ENCODE results near the gene PTCRA. TPM values are rescaled to one million over a fixed set of nuclear protein-coding genes. Genes with fewer than 3 reads are reported as not detected.
"Not testable (repeated sequence)": the region's sequence is repeated elsewhere in the genome, so short reads cannot be mapped to it uniquely, and the experiment has no call there.

Gene PTCRA
- total RNA-seq, 1 experiment from 2014 or later: not detected

DNA sequence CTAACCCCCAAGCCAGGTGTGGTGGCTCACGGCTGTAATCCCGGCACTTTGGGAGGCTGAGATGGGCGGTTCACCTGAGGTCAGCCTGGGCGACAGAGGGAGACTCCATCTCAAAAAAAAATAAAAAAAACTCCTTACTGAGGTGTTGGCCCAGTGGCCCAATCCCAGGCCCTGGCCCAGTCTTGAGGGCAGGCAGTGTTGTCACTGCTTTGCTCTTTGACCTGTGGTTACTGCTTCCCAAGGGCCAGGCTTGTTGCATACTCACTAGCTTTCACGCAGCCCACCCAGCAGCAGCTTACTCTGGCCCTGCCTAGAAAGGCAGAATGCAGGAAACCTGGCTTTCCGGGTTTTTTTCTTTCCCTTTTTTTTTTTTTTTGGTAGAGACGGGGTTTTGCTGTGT, 26.6 kb downstream of the PTCRA start:
- Histone ChIP-seq H3K9me3 (ENCODE audit: low read length) (no peaks in the 10 kb centered on the region), H2AFZ (ENCODE audit: low read length) (no peak overlapping the region), H3K79me2 (ENCODE audit: low read length) (no peaks in the 10 kb centered on the region), H3K4me2 (ENCODE audit: low read length) (no peak overlapping the region), H3K4me1 (ENCODE audit: insufficient read depth, low read length) (no peaks in the 10 kb centered on the region; the same call in 1 of the 2 replicates), H3K4me3 (ENCODE audit: low read length) (no peak overlapping the region), H3F3A (ENCODE audit: low read length, unreplicated experiment) (no peaks in the 10 kb centered on the region), H4K20me1 (ENCODE audit: low read length) (no peaks in the 10 kb centered on the region), H3K9me2 (replicated peaks; ENCODE audit: low read length) (no peaks in the 10 kb centered on the region), H3K27me3 (ENCODE audit: low read length) (no peaks in the 10 kb centered on the region), H3K36me3 (ENCODE audit: low read depth, low read length) (no peaks in the 10 kb centered on the region), H3K27ac (ENCODE audit: low read length) (no peak overlapping the region), H3K9ac (ENCODE audit: low read length) (no peak overlapping the region)
- BruUV-seq (replicated peaks): no TSS peak
- ChIA-PET POLR2A (ENCODE audit: unreplicated experiment) (no interaction called here), CTCF (interaction anchor here (0.6 kb wide), 1 partner anchor 609 kb away, joined by 3 read pairs; no protein-coding TSS in a partner anchor)
- no peak for ATAC-seq
- DNase-seq: no peak
- no peak for TF ChIP-seq EZH2phosphoT487 (IDR thresholded peaks at IDR 0.05; ENCODE audit: borderline replicate concordance, low read length)
- intact Hi-C loops (cut with micrococcal nuclease): no loop called here

GRCh38 chr6:42947950-42948349, 32.1 kb downstream of the PTCRA start:
- no peak overlapping the region for H3K4me3 ChIP-seq (ENCODE audit: low read length)
- DNase-seq (no peak), ATAC-seq (no peak)
- no peak for TF ChIP-seq EZH2phosphoT487 (IDR thresholded peaks at IDR 0.05; ENCODE audit: borderline replicate concordance, low read length)
- TF ChIP-seq EZH2 (IDR thresholded peaks at IDR 0.05; ENCODE audit: low read length, unreplicated experiment): no peak
- TF ChIP-seq, protein P1, sequence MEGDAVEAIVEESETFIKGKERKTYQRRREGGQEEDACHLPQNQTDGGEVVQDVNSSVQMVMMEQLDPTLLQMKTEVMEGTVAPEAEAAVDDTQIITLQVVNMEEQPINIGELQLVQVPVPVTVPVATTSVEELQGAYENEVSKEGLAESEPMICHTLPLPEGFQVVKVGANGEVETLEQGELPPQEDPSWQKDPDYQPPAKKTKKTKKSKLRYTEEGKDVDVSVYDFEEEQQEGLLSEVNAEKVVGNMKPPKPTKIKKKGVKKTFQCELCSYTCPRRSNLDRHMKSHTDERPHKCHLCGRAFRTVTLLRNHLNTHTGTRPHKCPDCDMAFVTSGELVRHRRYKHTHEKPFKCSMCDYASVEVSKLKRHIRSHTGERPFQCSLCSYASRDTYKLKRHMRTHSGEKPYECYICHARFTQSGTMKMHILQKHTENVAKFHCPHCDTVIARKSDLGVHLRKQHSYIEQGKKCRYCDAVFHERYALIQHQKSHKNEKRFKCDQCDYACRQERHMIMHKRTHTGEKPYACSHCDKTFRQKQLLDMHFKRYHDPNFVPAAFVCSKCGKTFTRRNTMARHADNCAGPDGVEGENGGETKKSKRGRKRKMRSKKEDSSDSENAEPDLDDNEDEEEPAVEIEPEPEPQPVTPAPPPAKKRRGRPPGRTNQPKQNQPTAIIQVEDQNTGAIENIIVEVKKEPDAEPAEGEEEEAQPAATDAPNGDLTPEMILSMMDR (conservative IDR thresholded peaks at IDR 0.05; ENCODE audit: low read depth, low read length): no peak
- intact Hi-C loops (cut with micrococcal nuclease): no loop called here
- H3K27me3 ChIP-seq (ENCODE audit: low read length): no peaks in the 10 kb centered on the region
- POLR2A ChIA-PET (ENCODE audit: unreplicated experiment): no interaction called here
- CTCF ChIA-PET: no interaction called here
- H3K4me1 ChIP-seq (ENCODE audit: insufficient read depth, low read length): no peaks in the 10 kb centered on the region
- no peaks in the 10 kb centered on the region for H3F3A ChIP-seq (ENCODE audit: low read length, unreplicated experiment)
- no peak overlapping the region for H2AFZ ChIP-seq (ENCODE audit: low read length)
- no peak overlapping the region for H3K9ac ChIP-seq (ENCODE audit: low read length)
- no TSS peak for BruUV-seq (replicated peaks)
- H3K36me3 ChIP-seq (ENCODE audit: low read depth, low read length): no peaks in the 10 kb centered on the region
- no peaks in the 10 kb centered on the region for H3K9me2 ChIP-seq (replicated peaks; ENCODE audit: low read length)
- H3K27ac ChIP-seq (ENCODE audit: low read length): no peak overlapping the region
- H3K4me2 ChIP-seq (ENCODE audit: low read length): no peak overlapping the region
- no peaks in the 10 kb centered on the region for H3K79me2 ChIP-seq (ENCODE audit: low read length)
- no peaks in the 10 kb centered on the region for H4K20me1 ChIP-seq (ENCODE audit: low read length)
- H3K9me3 ChIP-seq (ENCODE audit: low read length): no peaks in the 10 kb centered on the region

GRCh38 chr6:42952389-42952788, 36.5 kb downstream of the PTCRA start:
- BruUV-seq (replicated peaks): no TSS peak
- intact Hi-C loops (cut with micrococcal nuclease): no loop called here
- CTCF ChIA-PET: no interaction called here

GRCh38 chr6:42954405-42954804, 38.6 kb downstream of the PTCRA start:
- intact Hi-C loops (cut with micrococcal nuclease); H3K4me3 ChIP-seq (ENCODE audit: low read length); H3K79me2 ChIP-seq (ENCODE audit: low read length); H2AFZ ChIP-seq (ENCODE audit: low read length); H3F3A ChIP-seq (ENCODE audit: low read length, unreplicated experiment); H3K27me3 ChIP-seq (ENCODE audit: low read length); H3K9ac ChIP-seq (ENCODE audit: low read length); BruUV-seq (replicated peaks); H3K4me1 ChIP-seq (ENCODE audit: insufficient read depth, low read length); H3K4me2 ChIP-seq (ENCODE audit: low read length); ATAC-seq; CTCF ChIA-PET; H4K20me1 ChIP-seq (ENCODE audit: low read length); H3K9me3 ChIP-seq (ENCODE audit: low read length); DNase-seq; H3K27ac ChIP-seq (ENCODE audit: low read length); H3K36me3 ChIP-seq (ENCODE audit: low read depth, low read length); H3K9me2 ChIP-seq (replicated peaks; ENCODE audit: low read length); POLR2A ChIA-PET (ENCODE audit: unreplicated experiment): not testable (repeated sequence)

More at GRCh38 chr6:42952389-42952788, 36.5 kb downstream of the PTCRA start:
- Histone ChIP-seq H3K79me2 (ENCODE audit: low read length) (no peaks in the 10 kb centered on the region), H3K9ac (ENCODE audit: low read length) (no peak overlapping the region), H3K4me2 (ENCODE audit: low read length) (no peak overlapping the region), H4K20me1 (ENCODE audit: low read length) (no peaks in the 10 kb centered on the region), H3F3A (ENCODE audit: low read length, unreplicated experiment) (no peaks in the 10 kb centered on the region), H3K4me1 (ENCODE audit: insufficient read depth, low read length) (no peaks in the 10 kb centered on the region), H3K9me3 (ENCODE audit: low read length) (no peaks in the 10 kb centered on the region), H2AFZ (ENCODE audit: low read length) (no peak overlapping the region), H3K9me2 (replicated peaks; ENCODE audit: low read length) (no peaks in the 10 kb centered on the region), H3K36me3 (ENCODE audit: low read depth, low read length) (no peaks in the 10 kb centered on the region), H3K27ac (ENCODE audit: low read length) (no peak overlapping the region), H3K4me3 (ENCODE audit: low read length) (no peak overlapping the region), H3K27me3 (ENCODE audit: low read length) (no peaks in the 10 kb centered on the region)
- DNase-seq (no peak), ATAC-seq (no peak)
- TF ChIP-seq, protein P1 (conservative IDR thresholded peaks at IDR 0.05; ENCODE audit: low read depth, low read length): no peak
- TF ChIP-seq EZH2 (IDR thresholded peaks at IDR 0.05; ENCODE audit: low read length, unreplicated experiment) (no peak), EZH2phosphoT487 (IDR thresholded peaks at IDR 0.05; ENCODE audit: borderline replicate concordance, low read length) (no peak)
- POLR2A ChIA-PET (ENCODE audit: unreplicated experiment): no interaction called here

Measured in PC-3 (cell line).